GM21528 (cell line): ENCODE results near the gene RNF114.
"Not testable (repeated sequence)": the region's sequence is repeated elsewhere in the genome, so short reads cannot be mapped to it uniquely, and the experiment has no call there.

Experiments used
- ATAC-seq: cut with Tn5 transposase; IDR thresholded peaks from one replicate; pipeline ENCODE4 v1.9.1; 2021; ENCODE audit warnings: mild to moderate bottlenecking, moderate library complexity; ENCODE audit not compliant: unreplicated experiment, low FRiP score

Gene RNF114

GRCh38 chr20:49924247-49924646, 11.9 kb upstream of the RNF114 start:
- no peak for ATAC-seq

- ATAC-seq: no peak
Observed at GRCh38 chr20:49925901-49926454, 10.2 kb upstream of the RNF114 start.

GRCh38 chr20:49928411-49929141, 7.6 kb upstream of the RNF114 start:
- no peak for ATAC-seq

GRCh38 chr20:49929142-49929494, 7.1 kb upstream of the RNF114 start:
- ATAC-seq: no peak

- peak; percentile 1 for ATAC-seq
Observed at GRCh38 chr20:49935746-49936152, 448 bp upstream of the RNF114 start.

- ATAC-seq: no peak
Observed at GRCh38 chr20:49937027-49937929, 1.1 kb downstream of the RNF114 start.

- ATAC-seq: no peak
Observed at GRCh38 chr20:49938173-49939163, 2.3 kb downstream of the RNF114 start.

GRCh38 chr20:49941456-49941855, 5.3 kb downstream of the RNF114 start:
- no peak for ATAC-seq

GRCh38 chr20:49942303-49942702, 6.1 kb downstream of the RNF114 start:
- no peak for ATAC-seq

- ATAC-seq: no peak
Observed at GRCh38 chr20:49942942-49943341, 6.7 kb downstream of the RNF114 start.

GRCh38 chr20:49945306-49945700, 9.1 kb downstream of the RNF114 start:
- ATAC-seq: no peak

GRCh38 chr20:49945701-49946477, 9.7 kb downstream of the RNF114 start:
- no peak for ATAC-seq

GRCh38 chr20:49948178-49948577, 12.0 kb downstream of the RNF114 start:
- ATAC-seq: no peak

- no peak for ATAC-seq
Observed at GRCh38 chr20:49948809-49949507, 12.8 kb downstream of the RNF114 start.

GRCh38 chr20:49951151-49951550, 15.0 kb downstream of the RNF114 start:
- no peak for ATAC-seq

- ATAC-seq: no peak
Observed at GRCh38 chr20:49955167-49955566, 19.0 kb downstream of the RNF114 start.

GRCh38 chr20:49955830-49956396, 19.7 kb downstream of the RNF114 start:
- ATAC-seq: not testable (repeated sequence)

- no peak for ATAC-seq
Observed at GRCh38 chr20:49956689-49957088, 20.5 kb downstream of the RNF114 start.
